22Rv1 (cell line): ENCODE data around the gene OR2AK2.

ENCODE experiments used
- ZFX ChIP-seq: fragments of 450-650 bp; IDR thresholded peaks from 2 replicates; pipeline ENCODE4 v1.6.1; 2017; ENCODE audit warnings: antibody characterized with exemption, borderline replicate concordance
- TF ChIP-seq, protein P1 (sequence below): fragments of 450-650 bp; IDR thresholded peaks from 2 replicates; pipeline ENCODE4 v1.5.1; 2017; ENCODE audit warnings: mild to moderate bottlenecking

DNA sequence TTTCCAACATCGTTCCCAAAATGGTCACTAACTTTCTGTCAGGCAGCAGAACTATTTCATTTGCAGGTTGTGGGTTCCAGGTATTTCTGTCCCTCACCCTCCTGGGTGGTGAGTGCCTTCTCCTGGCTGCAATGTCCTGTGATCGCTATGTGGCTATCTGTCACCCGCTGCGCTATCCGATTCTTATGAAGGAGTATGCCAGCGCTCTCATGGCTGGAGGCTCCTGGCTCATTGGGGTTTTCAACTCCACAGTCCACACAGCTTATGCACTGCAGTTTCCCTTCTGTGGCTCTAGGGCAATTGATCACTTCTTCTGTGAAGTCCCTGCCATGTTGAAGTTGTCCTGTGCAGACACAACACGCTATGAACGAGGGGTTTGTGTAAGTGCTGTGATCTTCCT lies 31.0 kb upstream of the OR2AK2 start:
- TF ChIP-seq, protein P1, sequence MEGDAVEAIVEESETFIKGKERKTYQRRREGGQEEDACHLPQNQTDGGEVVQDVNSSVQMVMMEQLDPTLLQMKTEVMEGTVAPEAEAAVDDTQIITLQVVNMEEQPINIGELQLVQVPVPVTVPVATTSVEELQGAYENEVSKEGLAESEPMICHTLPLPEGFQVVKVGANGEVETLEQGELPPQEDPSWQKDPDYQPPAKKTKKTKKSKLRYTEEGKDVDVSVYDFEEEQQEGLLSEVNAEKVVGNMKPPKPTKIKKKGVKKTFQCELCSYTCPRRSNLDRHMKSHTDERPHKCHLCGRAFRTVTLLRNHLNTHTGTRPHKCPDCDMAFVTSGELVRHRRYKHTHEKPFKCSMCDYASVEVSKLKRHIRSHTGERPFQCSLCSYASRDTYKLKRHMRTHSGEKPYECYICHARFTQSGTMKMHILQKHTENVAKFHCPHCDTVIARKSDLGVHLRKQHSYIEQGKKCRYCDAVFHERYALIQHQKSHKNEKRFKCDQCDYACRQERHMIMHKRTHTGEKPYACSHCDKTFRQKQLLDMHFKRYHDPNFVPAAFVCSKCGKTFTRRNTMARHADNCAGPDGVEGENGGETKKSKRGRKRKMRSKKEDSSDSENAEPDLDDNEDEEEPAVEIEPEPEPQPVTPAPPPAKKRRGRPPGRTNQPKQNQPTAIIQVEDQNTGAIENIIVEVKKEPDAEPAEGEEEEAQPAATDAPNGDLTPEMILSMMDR: no peak
- no peak for TF ChIP-seq ZFX
